HT1080 (cell line): ENCODE data around the gene CNOT4. TPM values are rescaled to one million over a fixed set of nuclear protein-coding genes. Genes with fewer than 3 reads are reported as not detected.

ENCODE experiments used
- DNase-seq: peaks from one replicate; pipeline ENCODE4 v3.0.0-alpha.2; 2015; ENCODE audit warnings: low read depth
- polyA plus RNA-seq, 2 experiments: library from polyadenylated mRNA; depleted of rRNA; stranded (reverse); fragments of >200 nt; gene quantifications; 2 replicates each; pipeline ENCODE4 v1.2.3, GENCODE V29; 2015
- total RNA-seq: library from RNA; depleted of rRNA; stranded (reverse); fragments of >200 nt; shearing (Covaris generic); gene quantifications from 2 replicates; pipeline ENCODE4 v1.2.3, GENCODE V29; 2014; rRNA removed

Gene CNOT4
- total RNA-seq: 9.3 and 13.2 TPM in 2 replicates
- polyA plus RNA-seq (2015; cell fraction: cytosol; rRNA removed): 9.3 and 11.7 TPM in 2 replicates
- polyA plus RNA-seq (2015; cell fraction: nucleus; rRNA removed): 19.1 and 19.6 TPM in 2 replicates

- DNase-seq: peak; percentile 93
Observed at GRCh38 chr7:135509839-135510591, at the start of gene CNOT4. TSS of gene CNOT4 (minus strand) at chr7:135510102. CDS start at chr7:135438331, 71,771 bp downstream.

- no peak for DNase-seq
Observed at GRCh38 chr7:135558881-135559280, 49.0 kb upstream of the CNOT4 start.

GRCh38 chr7:135558337-135558767, 48.5 kb upstream of the CNOT4 start:
- DNase-seq: peak; percentile 69

GRCh38 chr7:135557455-135558336, 47.8 kb upstream of the CNOT4 start, which contains the start of gene NUP205:
TSS of gene NUP205 (plus strand) at chr7:135557917. CDS start at chr7:135557945, 28 bp downstream.
- peak; percentile 86 for DNase-seq

- peak; percentile 31 for DNase-seq
Observed at GRCh38 chr7:135553346-135553745, 43.4 kb upstream of the CNOT4 start.

- DNase-seq: no peak
Observed at GRCh38 chr7:135552148-135552547, 42.2 kb upstream of the CNOT4 start.

- no peak for DNase-seq
Observed at GRCh38 chr7:135550196-135550595, 40.3 kb upstream of the CNOT4 start.

GRCh38 chr7:135541029-135541428, 31.1 kb upstream of the CNOT4 start:
- no peak for DNase-seq

GRCh38 chr7:135539629-135540028, 29.7 kb upstream of the CNOT4 start:
- no peak for DNase-seq

- DNase-seq: no peak
Observed at GRCh38 chr7:135538376-135538775, 28.5 kb upstream of the CNOT4 start.

GRCh38 chr7:135537905-135538304, 28.0 kb upstream of the CNOT4 start:
- DNase-seq: no peak

GRCh38 chr7:135537453-135537852, 27.6 kb upstream of the CNOT4 start:
- DNase-seq: no peak

GRCh38 chr7:135536150-135536549, 26.2 kb upstream of the CNOT4 start:
- DNase-seq: peak; percentile 8

GRCh38 chr7:135527025-135527424, 17.1 kb upstream of the CNOT4 start:
- no peak for DNase-seq

GRCh38 chr7:135525426-135525825, 15.5 kb upstream of the CNOT4 start:
- no peak for DNase-seq

- no peak for DNase-seq
Observed at GRCh38 chr7:135523146-135523545, 13.2 kb upstream of the CNOT4 start.

- no peak for DNase-seq
Observed at GRCh38 chr7:135522509-135522908, 12.6 kb upstream of the CNOT4 start.

- no peak for DNase-seq
Observed at GRCh38 chr7:135519871-135520270, 10.0 kb upstream of the CNOT4 start.

- no peak for DNase-seq
Observed at GRCh38 chr7:135519233-135519688, 9.4 kb upstream of the CNOT4 start.

GRCh38 chr7:135518748-135519147, 8.8 kb upstream of the CNOT4 start:
- no peak for DNase-seq

- no peak for DNase-seq
Observed at GRCh38 chr7:135517060-135517459, 7.2 kb upstream of the CNOT4 start.

GRCh38 chr7:135514856-135515255, 5.0 kb upstream of the CNOT4 start:
- DNase-seq: no peak
